HepG2 (cell line): ENCODE data around the gene RPH3AL.

Experiments used
- CHD4 ChIP-seq: fragments of 200-600 bp; sonication (generic); IDR thresholded peaks from 2 replicates; pipeline ENCODE4 v1.7.0; 2017; ENCODE audit warnings: mild to moderate bottlenecking, low read length, borderline replicate concordance
- CREM ChIP-seq, 2 experiments: sonication (generic) in 1 of 2; formaldehyde crosslinking in 1 of 2; IDR thresholded peaks; 2 replicates each; pipeline versions ENCODE4 v1.4.0 to v1.6.1; 2016 to 2020; ENCODE audit warnings: antibody characterized with exemption in 1 of 2, mild to moderate bottlenecking in 1 of 2, missing genetic modification reagents in 1 of 2
- EZH2 ChIP-seq: conservative IDR thresholded peaks from 2 replicates; pipeline ENCODE4 v1.6.1; 2012; ENCODE audit warnings: mild to moderate bottlenecking, low read depth, low read length, moderate library complexity
- HNF1A ChIP-seq, 2 experiments: sonication (generic) in 1 of 2; formaldehyde crosslinking in 1 of 2; IDR thresholded peaks; 2 replicates each; pipeline versions ENCODE4 v1.4.0 to v1.6.1; 2016 to 2020; ENCODE audit warnings: borderline replicate concordance in 1 of 2, low read depth in 1 of 2, mild to moderate bottlenecking in 1 of 2, missing genetic modification reagents in 1 of 2
- NFYB ChIP-seq: sonication (generic); formaldehyde crosslinking; IDR thresholded peaks from 2 replicates; pipeline ENCODE4 v1.4.0; 2020; ENCODE audit warnings: missing genetic modification reagents
- POLR2AphosphoS5 ChIP-seq: IDR thresholded peaks from 2 replicates; pipeline ENCODE4 v1.6.1; 2012; ENCODE audit warnings: low read depth, low read length
- TFE3 ChIP-seq: IDR thresholded peaks from 2 replicates; pipeline ENCODE4 v1.6.1; 2016
- ZNF142 ChIP-seq: sonication (generic); formaldehyde crosslinking; IDR thresholded peaks from 2 replicates; pipeline ENCODE4 v1.4.0; 2020; ENCODE audit warnings: missing genetic modification reagents
- ZNF256 ChIP-seq: sonication (generic); formaldehyde crosslinking; conservative IDR thresholded peaks from 2 replicates; pipeline ENCODE4 v1.4.0; 2020; ENCODE audit warnings: missing genetic modification reagents

- TF ChIP-seq ZNF142 (no peak), CHD4 (no peak), HNF1A (IDR thresholded peaks at IDR 0.05; ENCODE audit: low read depth) (no peak), HNF1A (CRISPR knock-in tag; IDR thresholded peaks at IDR 0.05; ENCODE audit: borderline replicate concordance) (no peak), POLR2AphosphoS5 (no peak), TFE3 (CRISPR knock-in tag) (no peak), EZH2 (no peak), ZNF256 (no peak), NFYB (CRISPR knock-in tag) (no peak), CREM (IDR thresholded peaks at IDR 0.05) (no peak), CREM (CRISPR knock-in tag; IDR thresholded peaks at IDR 0.05) (no peak)
These were observed 74.4 kb downstream of the RPH3AL start for GRCh38 chr17:278055-278675.
